ENCODE results near the gene ANKMY2. TPM values are rescaled to one million over a fixed set of nuclear protein-coding genes. Genes with fewer than 3 reads are reported as not detected.

Gene ANKMY2
- total RNA-seq, 1 experiment from 2014 or later, result 34.5 TPM

DNA sequence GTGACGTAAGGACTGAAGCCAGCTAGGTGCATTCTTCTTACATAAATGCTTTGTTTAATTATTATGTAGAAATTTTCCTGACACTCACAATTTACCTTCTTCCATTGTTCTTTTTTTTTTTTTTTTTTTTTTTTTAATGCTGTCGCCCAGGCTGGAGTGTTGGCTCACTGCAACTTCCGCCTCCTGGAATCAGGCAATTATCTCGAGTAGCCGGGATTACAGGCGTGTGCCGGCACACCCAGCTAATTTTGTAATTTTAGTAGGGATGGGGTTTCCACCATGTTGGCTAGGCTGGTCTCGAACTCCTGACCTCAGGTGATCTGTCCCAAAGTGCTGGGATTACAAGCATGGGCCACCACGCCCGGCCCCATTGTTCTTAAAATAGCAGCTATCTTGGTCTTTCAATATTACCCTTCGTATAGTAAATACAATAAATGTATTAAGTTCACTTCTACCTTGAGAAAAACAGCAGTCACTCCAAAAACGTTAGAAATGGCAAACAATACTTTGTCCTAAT lies 32.5 kb upstream of the ANKMY2 start:
- Mint-ChIP-seq H3K4me3 (ENCODE audit: unreplicated experiment) (no peak overlapping the region), H3K27ac (ENCODE audit: unreplicated experiment) (no peak overlapping the region), H3K4me1 (ENCODE audit: low read depth, unreplicated experiment) (peaks cover 37% of the 10 kb centered on the region), H3K36me3 (ENCODE audit: insufficient read depth, unreplicated experiment) (peaks cover 82% of the 10 kb centered on the region), H3K27me3 (ENCODE audit: insufficient read depth, unreplicated experiment) (no peaks in the 10 kb centered on the region), H3K9me3 (ENCODE audit: unreplicated experiment) (peaks cover 10% of the 10 kb centered on the region)
- peaks cover 22% of the 10 kb centered on the region for H3K4me1 ChIP-seq
- no TSS peak for BruUV-seq (replicated peaks)
- TF ChIP-seq, protein P1, sequence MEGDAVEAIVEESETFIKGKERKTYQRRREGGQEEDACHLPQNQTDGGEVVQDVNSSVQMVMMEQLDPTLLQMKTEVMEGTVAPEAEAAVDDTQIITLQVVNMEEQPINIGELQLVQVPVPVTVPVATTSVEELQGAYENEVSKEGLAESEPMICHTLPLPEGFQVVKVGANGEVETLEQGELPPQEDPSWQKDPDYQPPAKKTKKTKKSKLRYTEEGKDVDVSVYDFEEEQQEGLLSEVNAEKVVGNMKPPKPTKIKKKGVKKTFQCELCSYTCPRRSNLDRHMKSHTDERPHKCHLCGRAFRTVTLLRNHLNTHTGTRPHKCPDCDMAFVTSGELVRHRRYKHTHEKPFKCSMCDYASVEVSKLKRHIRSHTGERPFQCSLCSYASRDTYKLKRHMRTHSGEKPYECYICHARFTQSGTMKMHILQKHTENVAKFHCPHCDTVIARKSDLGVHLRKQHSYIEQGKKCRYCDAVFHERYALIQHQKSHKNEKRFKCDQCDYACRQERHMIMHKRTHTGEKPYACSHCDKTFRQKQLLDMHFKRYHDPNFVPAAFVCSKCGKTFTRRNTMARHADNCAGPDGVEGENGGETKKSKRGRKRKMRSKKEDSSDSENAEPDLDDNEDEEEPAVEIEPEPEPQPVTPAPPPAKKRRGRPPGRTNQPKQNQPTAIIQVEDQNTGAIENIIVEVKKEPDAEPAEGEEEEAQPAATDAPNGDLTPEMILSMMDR (IDR thresholded peaks at IDR 0.05; ENCODE audit: insufficient read depth in 1 of 2, low read depth in 1 of 2, low read length in 1 of 2, severe bottlenecking in 1 of 2, unreplicated experiment in 1 of 2), result no peak
- no peak overlapping the region for H3K4me3 ChIP-seq (ENCODE audit: low read depth, low read length)
- H3K36me3 ChIP-seq (ENCODE audit: control insufficient read depth, insufficient read depth, low read length), result peaks cover 11% of the 10 kb centered on the region
- intact Hi-C loops (cut with micrococcal nuclease; ENCODE audit: unreplicated experiment), result loop anchor here (2.0 kb wide), 1 partner anchor 31 kb away; the partner anchor contains the start of gene BZW2
- POLR2A ChIA-PET, result interaction anchor here (1.0 kb wide), 1 partner anchor 10 kb away, joined by 3 read pairs; no protein-coding TSS in a partner anchor
- H3K27me3 ChIP-seq (replicated peaks; ENCODE audit: control insufficient read depth, insufficient read depth, low read length), result no peaks in the 10 kb centered on the region
- DNase-seq, result no peak
- H3K9me3 ChIP-seq, result no peaks in the 10 kb centered on the region
- CTCF ChIA-PET, result no interaction called here

DNA sequence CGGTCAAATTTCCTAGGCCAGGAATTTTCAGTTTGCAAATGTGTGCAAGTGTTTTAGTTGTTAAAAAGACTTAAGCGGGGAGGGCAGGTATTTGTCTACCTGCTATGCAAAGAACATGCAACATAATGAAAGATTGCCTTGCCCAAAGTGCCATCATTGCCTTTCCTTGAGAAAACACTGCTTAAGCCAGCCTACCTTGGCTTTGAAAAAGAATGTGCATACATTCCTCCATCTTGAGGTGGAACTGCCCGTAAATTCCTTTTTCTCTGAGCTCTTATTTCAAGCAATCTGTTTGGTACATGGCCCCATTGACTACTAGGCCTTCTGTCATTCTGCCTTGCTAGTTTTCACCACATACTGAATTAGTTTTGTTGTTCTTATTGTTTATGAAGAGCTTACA lies 29.7 kb upstream of the ANKMY2 start:
- peaks cover 83% of the 10 kb centered on the region for H3K36me3 Mint-ChIP-seq (ENCODE audit: insufficient read depth, unreplicated experiment)
- Histone ChIP-seq H3K4me1 (peaks cover 32% of the 10 kb centered on the region), H3K36me3 (ENCODE audit: control insufficient read depth, insufficient read depth, low read length) (peaks cover 9% of the 10 kb centered on the region), H3K4me3 (ENCODE audit: low read depth, low read length) (no peak overlapping the region), H3K9me3 (no peaks in the 10 kb centered on the region), H3K27me3 (replicated peaks; ENCODE audit: control insufficient read depth, insufficient read depth, low read length) (no peaks in the 10 kb centered on the region)
- TF ChIP-seq, protein P1 (IDR thresholded peaks at IDR 0.05; ENCODE audit: insufficient read depth in 1 of 2, low read depth in 1 of 2, low read length in 1 of 2, severe bottlenecking in 1 of 2, unreplicated experiment in 1 of 2), result no peak
- peak in 1 of 2 experiments; percentile 29 for DNase-seq
- H3K9me3 Mint-ChIP-seq (ENCODE audit: unreplicated experiment), result peaks cover 10% of the 10 kb centered on the region
- no peaks in the 10 kb centered on the region for H3K27me3 Mint-ChIP-seq (ENCODE audit: insufficient read depth, unreplicated experiment)
- H3K4me3 Mint-ChIP-seq (ENCODE audit: unreplicated experiment), result no peak overlapping the region
- CTCF ChIA-PET, result no interaction called here
- intact Hi-C loops (cut with micrococcal nuclease; ENCODE audit: unreplicated experiment), result no loop called here
- POLR2A ChIA-PET, result no interaction called here
- peaks cover 57% of the 10 kb centered on the region for H3K4me1 Mint-ChIP-seq (ENCODE audit: low read depth, unreplicated experiment)
- peak overlapping the region; percentile 55 for H3K27ac Mint-ChIP-seq (ENCODE audit: unreplicated experiment)
- no TSS peak for BruUV-seq (replicated peaks)

DNA sequence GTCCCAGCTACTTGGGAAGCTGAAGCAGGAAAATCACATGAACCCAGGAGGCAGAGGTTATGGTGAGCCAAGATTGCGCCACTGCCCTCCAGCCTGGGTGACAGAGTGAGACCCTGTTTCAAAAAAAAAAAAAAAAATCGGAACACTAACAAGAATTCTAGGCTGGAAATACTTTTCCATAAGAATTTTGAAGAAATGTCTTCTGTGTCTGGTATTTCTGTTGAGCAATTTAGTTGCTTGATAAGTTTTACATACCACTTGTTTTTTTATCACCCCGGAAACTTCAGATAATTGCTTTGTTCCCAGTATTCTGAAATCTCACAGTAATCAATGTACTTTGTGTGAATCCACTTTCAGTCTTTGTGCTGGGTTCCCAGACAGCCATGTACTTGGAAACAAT lies 26.3 kb upstream of the ANKMY2 start:
- peak overlapping the region; percentile 61 for H3K27ac Mint-ChIP-seq (ENCODE audit: unreplicated experiment)
- TF ChIP-seq, protein P1 (IDR thresholded peaks at IDR 0.05; ENCODE audit: insufficient read depth in 1 of 2, low read depth in 1 of 2, low read length in 1 of 2, severe bottlenecking in 1 of 2, unreplicated experiment in 1 of 2), result no peak
- H3K4me3 Mint-ChIP-seq (ENCODE audit: unreplicated experiment), result no peak overlapping the region
- no peak for DNase-seq
- Histone ChIP-seq H3K27me3 (replicated peaks; ENCODE audit: control insufficient read depth, insufficient read depth, low read length) (no peaks in the 10 kb centered on the region), H3K4me3 (ENCODE audit: low read depth, low read length) (no peak overlapping the region), H3K9me3 (no peaks in the 10 kb centered on the region), H3K36me3 (ENCODE audit: control insufficient read depth, insufficient read depth, low read length) (peaks cover 6% of the 10 kb centered on the region; the same call in 1 of the 2 replicates), H3K4me1 (peaks cover 47% of the 10 kb centered on the region)
- no peaks in the 10 kb centered on the region for H3K27me3 Mint-ChIP-seq (ENCODE audit: insufficient read depth, unreplicated experiment)
- POLR2A ChIA-PET, result no interaction called here
- CTCF ChIA-PET, result no interaction called here
- no TSS peak for BruUV-seq (replicated peaks)
- intact Hi-C loops (cut with micrococcal nuclease; ENCODE audit: unreplicated experiment), result no loop called here
- H3K9me3 Mint-ChIP-seq (ENCODE audit: unreplicated experiment), result peaks cover 1% of the 10 kb centered on the region
- peaks cover 49% of the 10 kb centered on the region for H3K4me1 Mint-ChIP-seq (ENCODE audit: low read depth, unreplicated experiment)
- H3K36me3 Mint-ChIP-seq (ENCODE audit: insufficient read depth, unreplicated experiment), result peaks cover 79% of the 10 kb centered on the region
